ENCODE results near the gene SYNC.
"Not testable (repeated sequence)": the region's sequence is repeated elsewhere in the genome, so short reads cannot be mapped to it uniquely, and the experiment has no call there.

SYNC gene

DNA sequence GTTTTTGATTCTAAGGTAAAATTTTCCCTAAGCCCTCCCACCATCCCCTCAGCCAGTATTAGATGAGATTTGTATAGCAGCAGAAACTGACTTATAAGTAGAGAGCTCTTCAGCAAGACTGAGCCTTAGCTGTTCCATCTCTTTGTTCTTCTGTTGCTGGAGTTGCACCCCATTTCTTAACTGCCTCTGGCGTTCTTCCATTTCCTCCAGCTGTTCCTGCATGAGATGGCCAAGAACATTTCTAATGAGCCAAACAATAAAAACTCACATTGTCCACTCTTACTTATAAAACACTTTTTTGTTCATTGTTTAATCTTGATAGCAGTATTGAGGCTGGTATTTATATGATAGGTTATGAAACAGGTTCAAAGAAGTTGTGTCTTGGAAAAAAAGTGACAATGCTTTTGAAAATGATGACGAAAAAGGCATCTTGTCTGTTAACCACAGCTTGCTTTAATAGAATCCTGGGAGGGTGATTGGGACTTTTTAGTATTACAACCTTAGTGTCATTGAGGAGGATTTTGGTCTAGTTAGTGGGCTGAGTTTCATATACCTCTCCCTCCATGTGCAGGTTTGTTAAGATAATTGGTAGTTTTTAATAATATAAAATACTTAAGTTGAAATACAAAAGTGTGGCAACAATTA lies 18.3 kb downstream of the SYNC start:
- DNase-seq, result no peak

GRCh38 chr1:32683397-32683796 lies 19.2 kb downstream of the SYNC start:
- no peak for DNase-seq

- no peak for DNase-seq
These were observed 20.6 kb downstream of the SYNC start for GRCh38 chr1:32681999-32682398.

GRCh38 chr1:32681509-32681908 lies 21.1 kb downstream of the SYNC start:
- no peak for DNase-seq

- no peak for DNase-seq
These were observed 21.9 kb downstream of the SYNC start for GRCh38 chr1:32680642-32681041.

GRCh38 chr1:32679993-32680392 lies 22.6 kb downstream of the SYNC start:
- DNase-seq, result not testable (repeated sequence)

GRCh38 chr1:32676945-32677344 lies 25.6 kb downstream of the SYNC start:
- DNase-seq, result no peak

GRCh38 chr1:32668716-32669115 lies 33.9 kb downstream of the SYNC start:
- DNase-seq, result not testable (repeated sequence)

DNA sequence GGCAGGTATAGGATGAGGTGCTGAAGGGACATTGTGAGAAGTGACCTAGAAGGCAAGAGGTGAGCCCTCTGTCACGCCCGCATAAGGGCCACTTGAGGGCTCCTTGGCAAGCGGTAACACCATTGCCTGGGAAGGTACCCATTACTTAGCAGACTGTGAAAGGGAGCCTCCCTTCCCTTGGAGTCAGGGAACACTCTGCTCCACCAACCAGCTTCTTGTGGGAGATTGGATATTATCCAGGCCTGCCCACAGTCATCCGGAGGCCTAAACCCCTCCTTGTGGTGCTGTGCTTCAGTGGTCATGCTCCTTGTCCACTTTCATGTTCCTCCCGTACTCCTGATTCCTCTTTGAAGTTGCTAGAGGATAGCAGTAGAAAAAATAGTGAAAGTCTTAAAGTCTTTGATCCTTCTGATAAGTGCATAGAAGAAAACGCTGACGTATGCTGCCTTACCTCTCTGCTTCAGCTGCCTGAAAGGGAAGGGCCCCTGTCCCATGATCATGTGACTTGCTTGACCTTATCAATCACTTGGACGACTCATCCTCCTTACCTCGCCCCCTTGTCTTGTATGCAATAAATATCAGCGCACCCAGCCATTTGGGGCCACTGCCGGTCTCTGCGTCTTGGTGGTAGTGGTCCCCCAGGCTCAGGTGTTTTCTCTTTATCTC lies 35.5 kb downstream of the SYNC start:
- no peak for DNase-seq

GRCh38 chr1:32665915-32666314 lies 36.7 kb downstream of the SYNC start:
- DNase-seq, result no peak

DNA sequence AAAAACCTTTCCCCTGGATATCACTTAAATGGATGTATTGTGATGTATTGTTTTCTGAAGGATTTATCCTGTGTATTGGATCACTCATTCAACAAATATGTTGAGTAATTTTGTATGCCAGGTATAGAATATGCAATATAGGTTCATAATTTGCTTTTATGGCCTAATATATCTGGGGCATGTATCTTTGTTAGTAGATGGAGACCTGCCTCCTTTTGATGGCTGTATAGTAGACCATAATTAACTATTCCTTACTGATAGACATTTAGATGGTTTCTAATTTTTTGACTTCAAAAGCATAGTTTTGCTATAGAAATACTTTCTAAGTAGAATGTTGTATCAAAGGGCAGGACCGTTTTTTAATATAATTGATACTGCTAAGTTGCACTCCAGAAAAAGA lies 43.0 kb downstream of the SYNC start:
- DNase-seq, result no peak

- DNase-seq, result no peak
These were observed 50.2 kb downstream of the SYNC start for GRCh38 chr1:32652244-32652962.

DNA sequence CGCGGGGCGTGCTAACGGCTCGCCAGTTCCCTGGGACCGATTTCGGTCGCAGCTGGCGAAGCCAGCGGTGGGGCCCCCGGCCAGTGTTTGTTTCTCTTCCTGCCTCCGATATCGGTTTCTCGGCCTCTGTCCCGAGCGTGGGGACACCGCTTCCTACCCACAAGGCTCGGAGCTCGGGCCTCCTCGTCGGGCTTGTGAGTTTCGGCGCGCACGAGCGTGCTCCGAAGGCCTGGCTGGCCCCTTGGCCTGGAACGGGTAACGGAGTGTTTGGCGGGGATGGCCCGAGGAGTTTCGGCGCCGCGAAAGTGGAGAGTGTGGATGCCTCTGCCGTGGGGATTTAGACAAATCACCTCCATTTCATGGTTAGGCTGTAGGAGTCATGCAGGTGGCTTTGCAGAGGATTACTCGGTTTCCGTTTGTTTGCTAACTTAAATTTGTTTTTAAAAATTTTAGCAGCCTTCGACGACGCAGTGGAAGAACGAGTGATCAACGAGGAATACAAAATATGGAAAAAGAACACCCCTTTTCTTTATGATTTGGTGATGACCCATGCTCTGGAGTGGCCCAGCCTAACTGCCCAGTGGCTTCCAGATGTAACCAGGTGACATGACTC lies 51.0 kb downstream of the SYNC start:
- DNase-seq, result peak; percentile 18

- peak; percentile 85 for DNase-seq
These were observed 51.7 kb downstream of the SYNC start, which contains the start of gene RBBP4 for GRCh38 chr1:32650752-32651460. Gene RBBP4, plus strand, starts transcription at chr1:32651208. Its CDS starts 99 bp downstream, at chr1:32651307.

DNA sequence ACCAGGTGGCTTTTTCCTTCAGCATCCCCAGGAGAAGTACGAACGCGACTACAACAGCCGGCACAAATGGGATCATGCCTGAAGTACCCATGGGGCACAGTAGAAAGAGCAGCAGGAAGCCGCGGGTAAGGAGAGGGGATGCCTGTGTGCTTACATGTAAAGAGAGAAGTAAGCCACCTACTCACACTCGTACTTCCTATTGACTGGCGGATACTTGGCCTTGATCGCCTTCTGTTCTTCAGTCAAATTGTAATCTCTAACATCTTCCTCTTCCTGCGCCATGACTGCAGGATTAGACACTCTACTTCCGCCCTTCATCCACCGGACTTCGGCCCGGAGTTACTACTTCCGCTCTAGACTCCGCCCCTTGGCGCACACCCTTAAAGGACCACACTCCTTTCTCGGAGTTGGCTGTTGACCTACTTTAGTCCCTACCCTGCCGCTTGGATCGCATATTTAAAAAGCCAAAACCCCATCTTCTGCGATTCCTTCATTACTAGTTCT lies 52.3 kb downstream of the SYNC start, which contains the start of gene ZBTB8OS:
TSS of gene ZBTB8OS (minus strand) at position 303 of the 504 bp plus-strand sequence. CDS start at position 282, 21 bp downstream.
- peak; percentile 75 for DNase-seq

GRCh38 chr1:32647308-32648134 lies 55.0 kb downstream of the SYNC start:
- DNase-seq, result no peak

- no peak for DNase-seq
These were observed 58.1 kb downstream of the SYNC start for GRCh38 chr1:32644426-32644825.

DNA sequence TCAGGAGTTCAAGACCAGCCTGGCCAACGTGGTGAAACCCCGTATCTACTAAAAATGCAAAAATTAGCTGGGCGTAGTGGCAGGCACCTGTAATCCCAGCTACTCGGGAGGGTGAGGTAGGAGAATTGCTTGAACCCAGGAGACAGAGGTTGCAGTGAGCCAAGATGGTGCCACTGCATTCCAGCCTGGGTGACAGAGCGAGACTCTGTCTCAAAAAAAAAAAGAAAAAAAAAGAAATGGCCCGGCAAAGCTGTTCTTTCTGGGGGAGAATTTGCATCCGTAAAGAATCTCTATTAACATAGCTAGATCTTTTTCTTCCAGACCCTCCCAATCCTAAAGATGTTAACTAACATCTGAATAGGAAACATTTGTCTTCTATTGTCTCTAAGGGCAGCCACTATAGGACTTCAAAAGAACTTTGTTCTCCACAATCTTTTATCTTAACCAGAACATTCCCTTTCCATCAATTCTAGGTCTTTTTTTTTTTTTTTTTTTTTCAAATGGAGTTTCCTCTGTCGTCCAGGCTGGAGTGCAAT lies 60.2 kb downstream of the SYNC start:
- not testable (repeated sequence) for DNase-seq

DNA sequence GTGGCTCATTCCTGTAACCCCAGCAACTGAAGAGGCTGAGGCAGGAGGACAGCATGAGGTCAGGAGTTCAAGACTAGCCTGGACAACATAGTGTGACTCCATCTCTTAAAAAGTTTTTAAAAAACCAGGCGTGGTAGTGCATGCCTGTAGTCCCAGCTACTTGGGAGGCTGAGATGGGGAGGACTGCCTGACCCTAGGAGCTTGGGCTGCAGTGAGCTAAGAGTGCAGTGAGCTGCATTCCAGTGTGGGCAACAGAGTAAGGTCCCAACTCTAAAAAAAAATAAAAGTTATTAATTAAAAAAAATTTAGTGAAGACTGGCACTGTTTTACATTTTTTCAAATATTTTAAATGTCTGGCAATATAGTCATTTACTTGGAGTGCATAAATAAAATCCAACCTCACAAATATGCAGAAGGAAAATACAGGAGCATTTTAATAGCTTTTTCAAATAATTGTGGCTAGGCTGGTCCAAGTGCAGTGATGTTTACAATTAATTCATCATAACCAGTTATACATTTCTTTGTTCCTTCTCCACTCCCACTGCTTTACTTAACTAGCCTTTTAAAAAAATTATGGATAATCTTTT lies 63.0 kb downstream of the SYNC start:
- DNase-seq, result no peak

DNA sequence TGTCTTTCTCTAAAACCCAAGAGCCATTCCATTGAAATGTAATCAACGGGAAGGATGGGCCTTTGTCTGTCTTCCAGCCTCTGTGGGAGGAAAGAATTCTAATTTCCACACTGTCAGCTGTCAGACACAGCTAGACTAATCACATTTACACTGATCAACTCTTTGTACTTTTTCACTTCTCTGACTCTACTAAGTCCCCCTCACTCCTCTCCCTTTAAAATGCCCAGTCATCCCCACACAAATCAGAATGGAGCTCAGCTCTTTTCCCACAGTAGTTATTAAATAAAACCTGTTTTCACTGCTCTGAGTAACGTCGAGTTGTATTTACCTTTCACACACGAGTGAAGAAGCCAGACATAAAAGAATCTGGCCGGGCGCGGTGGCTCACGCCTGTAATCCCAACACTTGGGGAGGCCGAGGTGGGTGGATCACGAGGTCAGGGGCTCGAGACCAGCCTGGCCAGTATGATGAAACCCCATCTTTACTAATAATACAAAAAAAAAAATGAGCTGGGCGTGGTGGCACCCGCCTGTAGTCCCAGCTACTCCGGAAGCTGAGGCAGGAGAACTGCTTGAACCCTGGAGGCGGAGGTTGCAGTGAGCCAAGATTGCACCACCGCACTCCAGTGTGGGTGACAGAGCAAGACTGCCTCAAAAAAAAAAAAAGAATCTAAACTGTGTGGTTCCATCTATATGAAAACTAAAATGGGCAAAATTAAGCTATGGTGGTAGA lies 65.5 kb downstream of the SYNC start:
- DNase-seq, result no peak

All from NCI-H510A (cell line).